ENCODE results near the gene FAM124A. TPM values are rescaled to one million over a fixed set of nuclear protein-coding genes. Genes with fewer than 3 reads are reported as not detected.
"Not testable (repeated sequence)": the region's sequence is repeated elsewhere in the genome, so short reads cannot be mapped to it uniquely, and the experiment has no call there.

FAM124A gene
- total RNA-seq, 1 experiment from 2014 or later = 3.1 TPM

DNA sequence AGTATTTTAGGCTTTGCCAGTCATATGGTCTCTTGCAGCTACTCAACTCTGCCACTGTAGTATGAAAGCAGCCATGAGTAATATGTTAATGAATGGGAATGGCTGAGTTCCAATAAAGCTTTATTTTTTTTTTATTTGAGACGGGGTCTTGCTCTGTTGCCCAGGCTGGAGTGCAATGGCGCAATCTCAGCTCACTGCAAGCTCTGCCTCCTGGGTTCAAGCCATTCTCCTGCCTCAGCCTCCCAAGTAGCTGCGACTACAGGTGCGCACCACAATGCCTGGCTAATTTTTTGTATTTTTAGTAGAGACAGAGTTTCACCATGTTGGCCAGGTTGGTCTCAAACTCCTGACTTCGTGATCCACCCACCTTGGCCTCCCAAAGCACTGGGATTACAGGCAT is 60.7 kb downstream of the FAM124A start:
- intact Hi-C loops (cut with micrococcal nuclease) = not testable (repeated sequence)

DNA sequence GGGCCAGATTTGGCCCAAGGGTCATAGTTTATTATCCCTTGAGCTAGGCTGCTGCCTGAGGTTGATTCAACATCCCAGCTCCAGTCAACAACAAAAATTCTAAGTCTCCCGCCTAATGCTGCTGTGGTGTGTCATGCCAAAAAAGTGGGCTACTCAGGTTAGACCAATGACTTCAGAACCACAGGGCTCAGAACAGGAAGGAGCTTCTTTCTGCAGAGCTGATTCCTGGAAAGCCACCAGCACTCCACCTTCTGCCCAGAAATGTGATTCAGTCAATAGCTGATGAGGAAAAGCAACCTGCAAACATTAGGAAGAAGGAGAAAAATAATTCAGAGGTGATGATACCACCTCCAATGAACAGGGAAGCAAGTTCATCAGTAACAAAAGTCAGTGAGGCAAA is 61.2 kb downstream of the FAM124A start:
- Histone ChIP-seq H4K20me1 (ENCODE audit: insufficient read depth) (no peaks in the 10 kb centered on the region), H3K4me2 (ENCODE audit: low read length) (no peak overlapping the region), H2AFZ (ENCODE audit: low read depth, low read length, poor library complexity, severe bottlenecking) (no peak overlapping the region), H3K36me3 (ENCODE audit: control insufficient read depth in 1 of 2, insufficient read depth in 2 of 2, low read length in 2 of 2) (no peaks in the 10 kb centered on the region), H3K9ac (ENCODE audit: low read length) (no peak overlapping the region), H3K4me1 (ENCODE audit: control insufficient read depth in 1 of 2, insufficient read depth in 2 of 2, low read length in 2 of 2) (no peaks in the 10 kb centered on the region), H3K9me3 (ENCODE audit: control insufficient read depth in 1 of 2, insufficient read depth in 1 of 2, low read depth in 1 of 2, low read length in 2 of 2) (no peaks in the 10 kb centered on the region), H3K79me2 (ENCODE audit: insufficient read depth, low read length) (no peaks in the 10 kb centered on the region), H3K9me2 (ENCODE audit: insufficient read depth) (no peaks in the 10 kb centered on the region), H3K27me3 (ENCODE audit: insufficient read depth, low read length) (no peaks in the 10 kb centered on the region), H3K4me3 (replicated peaks in 1 of 2; ENCODE audit: low read depth in 1 of 2, low read length in 2 of 2) (no peak overlapping the region), H3K27ac (ENCODE audit: low read depth, low read length) (no peak overlapping the region)
- RAD21 ChIA-PET (ENCODE audit: low non-redundant PET in 1 of 2, low total read pairs in 2 of 2, uncharacterized antibody in 2 of 2, unreplicated experiment in 2 of 2) = no interaction called here
- intact Hi-C loops (cut with micrococcal nuclease) = no loop called here
- BruUV-seq (replicated peaks) = no TSS peak
- TF ChIP-seq RAD21 (IDR thresholded peaks at IDR 0.05; ENCODE audit: low read depth) (no peak), CBX3 (IDR thresholded peaks at IDR 0.05; ENCODE audit: low read depth) (no peak), EZH2phosphoT487 (IDR thresholded peaks at IDR 0.05; ENCODE audit: borderline replicate concordance) (no peak), SIN3A (IDR thresholded peaks at IDR 0.05; ENCODE audit: low read depth) (no peak), SP1 (IDR thresholded peaks at IDR 0.05; ENCODE audit: low read depth) (no peak), EZH2 (IDR thresholded peaks at IDR 0.05) (no peak), POLR2A (IDR thresholded peaks at IDR 0.05; ENCODE audit: borderline replicate concordance, extremely low read depth, insufficient read depth, insufficient read length) (no peak)
- TF ChIP-seq, protein P1, sequence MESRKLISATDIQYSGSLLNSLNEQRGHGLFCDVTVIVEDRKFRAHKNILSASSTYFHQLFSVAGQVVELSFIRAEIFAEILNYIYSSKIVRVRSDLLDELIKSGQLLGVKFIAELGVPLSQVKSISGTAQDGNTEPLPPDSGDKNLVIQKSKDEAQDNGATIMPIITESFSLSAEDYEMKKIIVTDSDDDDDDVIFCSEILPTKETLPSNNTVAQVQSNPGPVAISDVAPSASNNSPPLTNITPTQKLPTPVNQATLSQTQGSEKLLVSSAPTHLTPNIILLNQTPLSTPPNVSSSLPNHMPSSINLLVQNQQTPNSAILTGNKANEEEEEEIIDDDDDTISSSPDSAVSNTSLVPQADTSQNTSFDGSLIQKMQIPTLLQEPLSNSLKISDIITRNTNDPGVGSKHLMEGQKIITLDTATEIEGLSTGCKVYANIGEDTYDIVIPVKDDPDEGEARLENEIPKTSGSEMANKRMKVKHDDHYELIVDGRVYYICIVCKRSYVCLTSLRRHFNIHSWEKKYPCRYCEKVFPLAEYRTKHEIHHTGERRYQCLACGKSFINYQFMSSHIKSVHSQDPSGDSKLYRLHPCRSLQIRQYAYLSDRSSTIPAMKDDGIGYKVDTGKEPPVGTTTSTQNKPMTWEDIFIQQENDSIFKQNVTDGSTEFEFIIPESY (IDR thresholded peaks at IDR 0.05; ENCODE audit: extremely low read depth, insufficient replicate concordance, low read length) = no peak
- TF ChIP-seq, protein P2, sequence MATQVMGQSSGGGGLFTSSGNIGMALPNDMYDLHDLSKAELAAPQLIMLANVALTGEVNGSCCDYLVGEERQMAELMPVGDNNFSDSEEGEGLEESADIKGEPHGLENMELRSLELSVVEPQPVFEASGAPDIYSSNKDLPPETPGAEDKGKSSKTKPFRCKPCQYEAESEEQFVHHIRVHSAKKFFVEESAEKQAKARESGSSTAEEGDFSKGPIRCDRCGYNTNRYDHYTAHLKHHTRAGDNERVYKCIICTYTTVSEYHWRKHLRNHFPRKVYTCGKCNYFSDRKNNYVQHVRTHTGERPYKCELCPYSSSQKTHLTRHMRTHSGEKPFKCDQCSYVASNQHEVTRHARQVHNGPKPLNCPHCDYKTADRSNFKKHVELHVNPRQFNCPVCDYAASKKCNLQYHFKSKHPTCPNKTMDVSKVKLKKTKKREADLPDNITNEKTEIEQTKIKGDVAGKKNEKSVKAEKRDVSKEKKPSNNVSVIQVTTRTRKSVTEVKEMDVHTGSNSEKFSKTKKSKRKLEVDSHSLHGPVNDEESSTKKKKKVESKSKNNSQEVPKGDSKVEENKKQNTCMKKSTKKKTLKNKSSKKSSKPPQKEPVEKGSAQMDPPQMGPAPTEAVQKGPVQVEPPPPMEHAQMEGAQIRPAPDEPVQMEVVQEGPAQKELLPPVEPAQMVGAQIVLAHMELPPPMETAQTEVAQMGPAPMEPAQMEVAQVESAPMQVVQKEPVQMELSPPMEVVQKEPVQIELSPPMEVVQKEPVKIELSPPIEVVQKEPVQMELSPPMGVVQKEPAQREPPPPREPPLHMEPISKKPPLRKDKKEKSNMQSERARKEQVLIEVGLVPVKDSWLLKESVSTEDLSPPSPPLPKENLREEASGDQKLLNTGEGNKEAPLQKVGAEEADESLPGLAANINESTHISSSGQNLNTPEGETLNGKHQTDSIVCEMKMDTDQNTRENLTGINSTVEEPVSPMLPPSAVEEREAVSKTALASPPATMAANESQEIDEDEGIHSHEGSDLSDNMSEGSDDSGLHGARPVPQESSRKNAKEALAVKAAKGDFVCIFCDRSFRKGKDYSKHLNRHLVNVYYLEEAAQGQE (IDR thresholded peaks at IDR 0.05; ENCODE audit: low read depth) = no peak
- TF ChIP-seq, protein P3, sequence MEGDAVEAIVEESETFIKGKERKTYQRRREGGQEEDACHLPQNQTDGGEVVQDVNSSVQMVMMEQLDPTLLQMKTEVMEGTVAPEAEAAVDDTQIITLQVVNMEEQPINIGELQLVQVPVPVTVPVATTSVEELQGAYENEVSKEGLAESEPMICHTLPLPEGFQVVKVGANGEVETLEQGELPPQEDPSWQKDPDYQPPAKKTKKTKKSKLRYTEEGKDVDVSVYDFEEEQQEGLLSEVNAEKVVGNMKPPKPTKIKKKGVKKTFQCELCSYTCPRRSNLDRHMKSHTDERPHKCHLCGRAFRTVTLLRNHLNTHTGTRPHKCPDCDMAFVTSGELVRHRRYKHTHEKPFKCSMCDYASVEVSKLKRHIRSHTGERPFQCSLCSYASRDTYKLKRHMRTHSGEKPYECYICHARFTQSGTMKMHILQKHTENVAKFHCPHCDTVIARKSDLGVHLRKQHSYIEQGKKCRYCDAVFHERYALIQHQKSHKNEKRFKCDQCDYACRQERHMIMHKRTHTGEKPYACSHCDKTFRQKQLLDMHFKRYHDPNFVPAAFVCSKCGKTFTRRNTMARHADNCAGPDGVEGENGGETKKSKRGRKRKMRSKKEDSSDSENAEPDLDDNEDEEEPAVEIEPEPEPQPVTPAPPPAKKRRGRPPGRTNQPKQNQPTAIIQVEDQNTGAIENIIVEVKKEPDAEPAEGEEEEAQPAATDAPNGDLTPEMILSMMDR (IDR thresholded peaks at IDR 0.05 in 2 of 3, conservative IDR thresholded peaks at IDR 0.05 in 1 of 3; ENCODE audit: borderline replicate concordance in 1 of 3, insufficient read depth in 1 of 3, low read depth in 2 of 3, low read length in 2 of 3) = no peak
- CTCF ChIA-PET = interaction anchor here (1.4 to 2.1 kb wide), 2 partner anchors 158 to 162 kb away, joined by 5 to 11 read pairs; no protein-coding TSS in a partner anchor
- no peak for DNase-seq (ENCODE audit: low read depth, low spot score)
- ATAC-seq = no peak
- POLR2A ChIA-PET = no interaction called here

More for the DNA sequence above, 60.7 kb downstream of the FAM124A start:
- POLR2A ChIA-PET; H3K36me3 ChIP-seq (ENCODE audit: control insufficient read depth in 1 of 2, insufficient read depth in 2 of 2, low read length in 2 of 2); H3K9ac ChIP-seq (ENCODE audit: low read length); H3K27ac ChIP-seq (ENCODE audit: low read depth, low read length); H3K9me3 ChIP-seq (ENCODE audit: control insufficient read depth in 1 of 2, insufficient read depth in 1 of 2, low read depth in 1 of 2, low read length in 2 of 2); ATAC-seq; H3K4me2 ChIP-seq (ENCODE audit: low read length); H3K4me1 ChIP-seq (ENCODE audit: control insufficient read depth in 1 of 2, insufficient read depth in 2 of 2, low read length in 2 of 2); H4K20me1 ChIP-seq (ENCODE audit: insufficient read depth); H3K79me2 ChIP-seq (ENCODE audit: insufficient read depth, low read length); H3K4me3 ChIP-seq (replicated peaks in 1 of 2; ENCODE audit: low read depth in 1 of 2, low read length in 2 of 2); H3K9me2 ChIP-seq (ENCODE audit: insufficient read depth); RAD21 ChIA-PET (ENCODE audit: low non-redundant PET in 1 of 2, low total read pairs in 2 of 2, uncharacterized antibody in 2 of 2, unreplicated experiment in 2 of 2); H3K27me3 ChIP-seq (ENCODE audit: insufficient read depth, low read length); DNase-seq (ENCODE audit: low read depth, low spot score); H2AFZ ChIP-seq (ENCODE audit: low read depth, low read length, poor library complexity, severe bottlenecking); BruUV-seq (replicated peaks): not testable (repeated sequence)
- CTCF ChIA-PET = interaction anchor here (1.4 to 2.1 kb wide), 2 partner anchors 158 to 162 kb away, joined by 5 to 11 read pairs; no protein-coding TSS in a partner anchor
